ENCODE results near the gene COX7B2.

COX7B2 gene

GRCh38 chr4:46924789-46925529, 15.9 kb upstream of the COX7B2 start:
- TF ChIP-seq EZH2phosphoT487 (conservative IDR thresholded peaks at IDR 0.05; ENCODE audit: low read length): no peak
- no peak for TF ChIP-seq CTCF (IDR thresholded peaks at IDR 0.05; ENCODE audit: insufficient read depth, low read length, poor library complexity, severe bottlenecking)
- H3K27ac ChIP-seq (ENCODE audit: low read depth, low read length): no peak overlapping the region
- H3K9me2 ChIP-seq (replicated peaks; ENCODE audit: insufficient read depth, low read length): no peaks in the 10 kb centered on the region
- no peak overlapping the region for H3K9ac ChIP-seq (ENCODE audit: low read length)
- no peak overlapping the region for H3K4me2 ChIP-seq (ENCODE audit: low read depth, low read length, poor library complexity, severe bottlenecking)
- H3K4me3 ChIP-seq (ENCODE audit: insufficient read depth, low read length, poor library complexity, severe bottlenecking): no peak overlapping the region
- no peaks in the 10 kb centered on the region for H3K79me2 ChIP-seq (ENCODE audit: insufficient read depth, low read length)
- no peaks in the 10 kb centered on the region for H3K9me3 ChIP-seq (ENCODE audit: insufficient read depth, low read length)
- no peaks in the 10 kb centered on the region for H3K36me3 ChIP-seq (ENCODE audit: low read length)
- H3F3A ChIP-seq (ENCODE audit: insufficient read depth): no peaks in the 10 kb centered on the region
- H2AFZ ChIP-seq (ENCODE audit: low read depth, low read length, severe bottlenecking): no peak overlapping the region
- H4K20me1 ChIP-seq (ENCODE audit: low read depth, low read length): no peaks in the 10 kb centered on the region
- H3K27me3 ChIP-seq (ENCODE audit: low read length): no peaks in the 10 kb centered on the region

- Histone ChIP-seq H3K4me3 (ENCODE audit: insufficient read depth, low read length, poor library complexity, severe bottlenecking) (no peak overlapping the region), H2AFZ (ENCODE audit: low read depth, low read length, severe bottlenecking) (no peak overlapping the region), H3K9me2 (replicated peaks; ENCODE audit: insufficient read depth, low read length) (no peaks in the 10 kb centered on the region), H3K27ac (ENCODE audit: low read depth, low read length) (no peak overlapping the region), H3K79me2 (ENCODE audit: insufficient read depth, low read length) (no peaks in the 10 kb centered on the region), H3K36me3 (ENCODE audit: low read length) (no peaks in the 10 kb centered on the region), H3K4me2 (ENCODE audit: low read depth, low read length, poor library complexity, severe bottlenecking) (no peak overlapping the region), H3K27me3 (ENCODE audit: low read length) (no peaks in the 10 kb centered on the region), H3K9me3 (ENCODE audit: insufficient read depth, low read length) (no peaks in the 10 kb centered on the region), H3K9ac (ENCODE audit: low read length) (no peak overlapping the region), H4K20me1 (ENCODE audit: low read depth, low read length) (no peaks in the 10 kb centered on the region), H3F3A (ENCODE audit: insufficient read depth) (no peaks in the 10 kb centered on the region)
- TF ChIP-seq CTCF (IDR thresholded peaks at IDR 0.05; ENCODE audit: insufficient read depth, low read length, poor library complexity, severe bottlenecking) (no peak), EZH2phosphoT487 (conservative IDR thresholded peaks at IDR 0.05; ENCODE audit: low read length) (no peak)
Observed at GRCh38 chr4:46922205-46922604, 13.2 kb upstream of the COX7B2 start.

GRCh38 chr4:46908148-46908547, 897 bp downstream of the COX7B2 start:
- Histone ChIP-seq H3K9ac (ENCODE audit: low read length) (no peak overlapping the region), H3K36me3 (ENCODE audit: low read length) (no peaks in the 10 kb centered on the region), H4K20me1 (ENCODE audit: low read depth, low read length) (no peaks in the 10 kb centered on the region), H3F3A (ENCODE audit: insufficient read depth) (no peaks in the 10 kb centered on the region), H3K4me2 (ENCODE audit: low read depth, low read length, poor library complexity, severe bottlenecking) (no peak overlapping the region), H2AFZ (ENCODE audit: low read depth, low read length, severe bottlenecking) (no peak overlapping the region), H3K27ac (ENCODE audit: low read depth, low read length) (no peak overlapping the region), H3K9me3 (ENCODE audit: insufficient read depth, low read length) (no peaks in the 10 kb centered on the region), H3K79me2 (ENCODE audit: insufficient read depth, low read length) (no peaks in the 10 kb centered on the region), H3K4me3 (ENCODE audit: insufficient read depth, low read length, poor library complexity, severe bottlenecking) (no peak overlapping the region), H3K27me3 (ENCODE audit: low read length) (no peaks in the 10 kb centered on the region), H3K9me2 (replicated peaks; ENCODE audit: insufficient read depth, low read length) (no peaks in the 10 kb centered on the region)
- TF ChIP-seq CTCF (IDR thresholded peaks at IDR 0.05; ENCODE audit: insufficient read depth, low read length, poor library complexity, severe bottlenecking): no peak
- TF ChIP-seq EZH2phosphoT487 (conservative IDR thresholded peaks at IDR 0.05; ENCODE audit: low read length): no peak

Measured in SU-DHL-6 (cell line).